Mononuclear cell (primary cell): ENCODE data around the gene FFAR1. TPM values are rescaled to one million over a fixed set of nuclear protein-coding genes. Genes with fewer than 3 reads are reported as not detected.
"Not testable (repeated sequence)": the region's sequence is repeated elsewhere in the genome, so short reads cannot be mapped to it uniquely, and the experiment has no call there.

ENCODE experiments used
- H3K27me3 ChIP-seq: 2 replicates; pipeline ENCODE4 v1.6.0; 2011; ENCODE audit warnings: low read length, control low read depth; ENCODE audit not compliant: insufficient read depth
- H3K4me1 ChIP-seq: 2 replicates; pipeline ENCODE4 v1.5.1; 2011; ENCODE audit warnings: mild to moderate bottlenecking, low read length, control low read depth; ENCODE audit not compliant: insufficient read depth
- H3K4me3 ChIP-seq: 2 replicates; pipeline ENCODE4 v1.5.1; 2011; ENCODE audit warnings: mild to moderate bottlenecking, low read length, moderate library complexity
- H3K9me3 ChIP-seq: 2 replicates; pipeline ENCODE4 v1.5.1; 2011; ENCODE audit warnings: low read depth, mild to moderate bottlenecking, control low read depth, low read length
- total RNA-seq: library from RNA; depleted of rRNA; stranded (reverse); fragments of >200 nt; gene quantifications from one replicate; pipeline ENCODE4 v1.2.3, GENCODE V29; 2012

The FFAR1 gene
- total RNA-seq, 1 donor, result 1.9 TPM

DNA sequence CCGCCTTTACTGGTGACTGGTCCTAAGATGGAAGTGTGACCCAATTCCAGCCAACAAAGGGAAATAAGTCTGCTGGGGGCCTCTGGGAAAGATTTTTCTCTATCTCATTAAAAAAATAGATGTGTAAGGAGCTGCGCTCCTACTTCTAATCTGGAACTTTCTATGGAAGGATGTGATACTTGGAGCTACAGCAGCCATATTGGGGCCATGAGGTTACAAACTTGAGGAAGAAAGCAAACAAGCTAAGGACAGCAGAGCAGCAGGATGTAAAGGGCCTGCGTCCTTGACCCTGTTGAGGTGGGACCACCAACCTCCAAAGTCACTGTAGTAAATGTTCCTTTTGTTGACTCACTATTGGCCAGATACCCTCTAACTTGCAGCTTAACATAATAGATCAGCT lies 30.7 kb downstream of the FFAR1 start:
- no peak overlapping the region for H3K4me3 ChIP-seq
- no peaks in the 10 kb centered on the region for H3K9me3 ChIP-seq
- H3K27me3 ChIP-seq, result no peaks in the 10 kb centered on the region
- no peaks in the 10 kb centered on the region for H3K4me1 ChIP-seq

DNA sequence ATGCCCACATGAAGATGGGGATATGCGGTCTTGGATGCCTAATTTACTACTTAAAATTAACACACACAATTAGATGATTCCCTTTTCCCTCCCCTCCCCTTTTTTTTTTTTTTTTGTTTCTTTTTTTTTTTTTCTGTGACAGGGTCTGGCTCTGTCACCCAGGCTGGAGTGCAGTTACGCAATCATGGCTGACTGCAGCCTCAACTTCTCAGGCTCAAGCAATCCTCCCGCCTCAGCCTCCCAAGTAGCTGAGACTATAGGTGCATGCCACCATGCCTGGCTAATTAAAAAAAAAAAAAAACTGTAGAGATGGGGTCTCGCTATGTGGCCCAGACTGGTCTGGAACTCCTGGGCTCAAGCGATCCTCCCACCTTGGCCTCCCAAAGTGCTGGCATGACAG lies 31.8 kb downstream of the FFAR1 start:
- H3K4me3 ChIP-seq, H3K4me1 ChIP-seq, H3K9me3 ChIP-seq, H3K27me3 ChIP-seq: not testable (repeated sequence)

DNA sequence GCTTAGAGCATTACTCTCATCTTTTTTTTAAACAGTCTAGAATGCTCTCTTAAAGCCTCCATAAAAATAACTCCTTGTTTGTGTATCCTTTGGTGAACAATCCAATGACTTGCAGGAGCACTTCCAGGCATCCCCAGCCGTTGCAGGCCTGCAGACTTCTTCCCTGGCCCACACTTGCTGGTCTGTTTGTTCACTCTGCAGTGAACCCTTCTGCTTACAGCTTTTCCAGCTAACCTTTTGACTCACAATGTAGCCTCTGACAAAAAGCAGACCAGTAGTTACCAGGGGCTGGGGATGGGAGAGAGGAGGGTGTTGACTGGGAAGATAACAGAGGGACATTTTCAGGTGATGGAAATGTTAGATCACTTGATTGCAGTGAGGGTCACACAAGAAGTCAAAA lies 32.3 kb downstream of the FFAR1 start:
- H3K27me3 ChIP-seq, result no peaks in the 10 kb centered on the region
- H3K4me3 ChIP-seq, result no peak overlapping the region
- H3K4me1 ChIP-seq, result no peaks in the 10 kb centered on the region
- H3K9me3 ChIP-seq, result no peaks in the 10 kb centered on the region

DNA sequence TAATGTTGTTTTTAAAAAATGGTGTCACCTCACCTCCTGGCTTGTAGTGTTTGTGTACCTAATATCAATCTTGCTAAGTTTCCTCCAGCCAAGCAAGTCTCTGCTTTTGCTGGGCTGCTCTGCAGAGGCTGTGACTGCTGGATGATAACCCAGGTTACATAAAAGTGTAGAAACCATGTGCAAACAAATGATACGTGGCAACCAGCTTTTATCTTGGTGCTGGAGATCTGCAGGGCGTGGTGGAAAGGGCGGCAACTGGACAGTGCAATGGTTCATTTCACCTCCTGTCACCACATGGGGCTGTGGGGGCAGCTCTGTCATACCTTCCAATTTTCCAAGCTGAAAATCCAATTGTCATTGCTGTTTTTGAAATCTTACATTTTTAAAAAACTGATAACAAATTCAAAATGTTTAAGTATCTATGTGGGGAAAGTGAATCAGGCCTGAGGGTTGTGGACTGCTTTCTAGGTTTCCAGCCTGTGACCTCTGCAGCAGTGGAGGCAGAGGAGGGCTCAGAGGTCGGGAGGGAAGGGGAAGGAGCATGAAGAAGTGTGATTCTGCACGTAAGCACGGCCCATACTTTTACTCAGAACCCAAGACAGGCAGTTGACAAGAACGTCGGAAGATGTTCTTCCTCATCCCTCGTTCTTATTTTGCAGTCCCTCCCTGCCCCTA lies 32.9 kb downstream of the FFAR1 start:
- Histone ChIP-seq H3K9me3 (no peaks in the 10 kb centered on the region), H3K4me3 (no peak overlapping the region), H3K4me1 (no peaks in the 10 kb centered on the region), H3K27me3 (no peaks in the 10 kb centered on the region)

DNA sequence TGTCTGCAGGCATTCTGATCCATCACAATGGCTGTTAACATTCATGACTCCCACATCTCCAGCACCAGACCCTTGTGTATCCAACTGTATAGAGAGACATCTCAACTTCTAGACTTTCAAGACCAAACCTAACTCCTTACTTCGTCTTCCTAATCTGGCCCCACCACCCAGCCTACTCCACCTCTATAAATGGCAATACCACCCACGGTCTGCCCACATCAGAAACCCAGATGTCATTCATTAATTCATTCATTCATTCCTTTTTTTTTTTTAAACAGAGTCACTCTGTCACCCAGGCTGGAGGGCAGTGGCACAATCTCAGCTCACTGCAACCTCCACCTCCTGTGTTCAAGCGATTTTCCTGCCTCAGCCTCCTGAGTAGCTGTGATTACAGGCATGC lies 33.6 kb downstream of the FFAR1 start:
- no peaks in the 10 kb centered on the region for H3K27me3 ChIP-seq
- H3K4me3 ChIP-seq, result no peak overlapping the region
- no peaks in the 10 kb centered on the region for H3K4me1 ChIP-seq
- no peaks in the 10 kb centered on the region for H3K9me3 ChIP-seq

DNA sequence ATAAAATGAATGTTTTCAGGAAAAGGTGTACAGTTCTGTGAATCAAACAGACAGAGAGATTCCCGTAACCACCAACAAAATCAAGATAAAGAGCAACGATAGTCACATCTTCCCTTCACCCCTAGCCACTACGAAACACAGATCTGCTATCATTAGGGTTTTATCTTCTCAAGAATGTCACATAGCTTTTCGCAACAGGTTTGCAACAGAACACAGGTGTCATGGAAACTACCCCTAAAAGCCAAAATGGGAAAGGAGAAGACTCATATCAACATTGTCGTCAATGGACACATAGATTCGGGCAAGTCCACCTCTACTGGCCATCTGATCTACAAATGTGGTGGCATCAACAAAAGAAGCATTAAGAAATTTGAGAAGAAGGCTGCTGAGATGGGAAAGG lies 34.2 kb downstream of the FFAR1 start:
- Histone ChIP-seq H3K27me3 (no peaks in the 10 kb centered on the region), H3K4me1 (no peaks in the 10 kb centered on the region), H3K9me3 (no peaks in the 10 kb centered on the region), H3K4me3 (no peak overlapping the region)

DNA sequence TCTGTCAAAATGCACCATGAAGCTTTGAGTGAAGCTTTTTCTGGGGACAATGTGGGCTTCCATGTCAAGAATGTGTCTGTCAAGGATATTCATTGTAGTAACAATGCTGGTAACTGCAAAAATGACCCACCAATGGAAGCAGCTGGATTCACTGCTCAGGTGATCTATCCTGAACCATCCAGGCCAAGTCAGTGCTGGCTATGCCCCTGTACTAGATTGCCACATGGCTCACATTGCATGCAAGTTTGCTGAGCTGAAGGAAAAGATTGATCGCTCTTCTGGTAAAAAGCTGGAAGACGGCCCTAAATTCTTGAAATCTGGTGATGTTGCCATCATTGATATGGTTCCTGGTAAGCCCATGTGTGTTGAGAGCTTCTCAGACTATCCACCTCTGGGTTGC lies 35.8 kb downstream of the FFAR1 start:
- Histone ChIP-seq H3K4me3 (no peak overlapping the region), H3K9me3 (no peaks in the 10 kb centered on the region), H3K4me1 (no peaks in the 10 kb centered on the region), H3K27me3 (no peaks in the 10 kb centered on the region)

DNA sequence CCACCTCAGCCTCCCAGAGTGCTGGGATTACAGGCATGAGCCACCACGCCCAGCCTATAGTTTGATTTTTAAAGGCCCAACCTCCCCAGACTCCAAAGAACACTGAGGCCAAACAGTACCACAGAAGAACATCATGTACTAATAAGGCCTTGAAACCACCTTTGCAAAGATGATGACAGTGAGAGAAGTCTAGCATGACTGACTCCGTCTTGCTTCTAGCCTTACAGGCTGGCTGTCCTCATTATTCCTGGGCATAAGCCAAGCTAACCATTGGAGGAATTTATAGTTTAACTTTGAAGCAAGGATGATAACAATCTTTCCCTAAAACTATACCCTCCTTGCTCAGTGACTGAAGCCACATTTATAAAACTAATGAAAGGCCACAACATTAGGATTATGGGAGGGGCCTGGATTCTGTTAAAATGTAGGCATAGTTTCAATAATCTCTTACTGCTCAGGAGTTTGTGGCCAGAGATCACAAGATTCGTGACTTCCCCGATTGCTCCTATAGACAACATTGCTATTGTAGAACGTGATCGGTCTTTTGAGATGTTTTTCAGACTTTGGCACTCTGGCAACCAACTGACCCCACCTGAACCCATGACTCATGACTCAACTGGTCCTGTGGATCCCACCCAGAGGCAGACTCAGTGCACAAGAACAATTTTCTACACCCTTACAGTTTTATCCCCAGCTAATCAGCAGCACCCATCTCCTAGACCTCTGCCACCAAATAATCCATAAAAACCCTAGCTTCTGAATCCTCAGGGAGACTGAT lies 40.8 kb downstream of the FFAR1 start:
- H3K4me1 ChIP-seq, result no peaks in the 10 kb centered on the region
- H3K4me3 ChIP-seq, result no peak overlapping the region
- no peaks in the 10 kb centered on the region for H3K27me3 ChIP-seq
- no peaks in the 10 kb centered on the region for H3K9me3 ChIP-seq

DNA sequence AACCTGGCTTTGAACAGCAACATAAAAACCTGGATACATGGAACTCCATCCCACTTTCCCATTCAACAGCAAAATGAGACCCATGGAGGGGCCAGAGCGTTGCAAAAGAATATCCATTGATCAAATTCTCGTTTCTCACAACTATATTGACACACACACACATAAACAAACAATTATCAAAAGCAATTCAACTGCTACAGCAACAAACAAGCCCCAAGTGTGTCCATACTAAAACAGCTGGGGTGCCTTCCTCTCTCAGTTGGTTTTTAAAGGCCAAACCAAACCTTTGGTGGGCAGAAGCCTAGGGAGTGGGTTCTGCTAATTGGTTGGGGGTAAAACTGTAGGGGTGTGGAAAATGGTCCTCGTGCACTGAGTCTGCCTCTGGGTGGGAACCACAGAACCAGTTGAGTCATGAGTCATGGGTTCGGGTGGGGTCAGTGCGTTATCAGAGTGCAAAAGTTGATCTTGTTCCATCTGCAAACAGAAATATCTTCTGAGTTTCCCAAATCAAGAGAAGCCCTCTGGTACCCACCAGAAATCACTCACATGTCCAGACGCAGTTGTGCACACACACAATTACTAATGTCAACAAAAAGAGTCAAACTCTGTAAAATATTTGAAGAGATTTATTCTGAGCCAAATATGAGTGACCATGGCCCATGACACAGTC lies 41.6 kb downstream of the FFAR1 start:
- Histone ChIP-seq H3K27me3 (no peaks in the 10 kb centered on the region), H3K9me3 (no peaks in the 10 kb centered on the region), H3K4me1 (no peaks in the 10 kb centered on the region), H3K4me3 (no peak overlapping the region)

DNA sequence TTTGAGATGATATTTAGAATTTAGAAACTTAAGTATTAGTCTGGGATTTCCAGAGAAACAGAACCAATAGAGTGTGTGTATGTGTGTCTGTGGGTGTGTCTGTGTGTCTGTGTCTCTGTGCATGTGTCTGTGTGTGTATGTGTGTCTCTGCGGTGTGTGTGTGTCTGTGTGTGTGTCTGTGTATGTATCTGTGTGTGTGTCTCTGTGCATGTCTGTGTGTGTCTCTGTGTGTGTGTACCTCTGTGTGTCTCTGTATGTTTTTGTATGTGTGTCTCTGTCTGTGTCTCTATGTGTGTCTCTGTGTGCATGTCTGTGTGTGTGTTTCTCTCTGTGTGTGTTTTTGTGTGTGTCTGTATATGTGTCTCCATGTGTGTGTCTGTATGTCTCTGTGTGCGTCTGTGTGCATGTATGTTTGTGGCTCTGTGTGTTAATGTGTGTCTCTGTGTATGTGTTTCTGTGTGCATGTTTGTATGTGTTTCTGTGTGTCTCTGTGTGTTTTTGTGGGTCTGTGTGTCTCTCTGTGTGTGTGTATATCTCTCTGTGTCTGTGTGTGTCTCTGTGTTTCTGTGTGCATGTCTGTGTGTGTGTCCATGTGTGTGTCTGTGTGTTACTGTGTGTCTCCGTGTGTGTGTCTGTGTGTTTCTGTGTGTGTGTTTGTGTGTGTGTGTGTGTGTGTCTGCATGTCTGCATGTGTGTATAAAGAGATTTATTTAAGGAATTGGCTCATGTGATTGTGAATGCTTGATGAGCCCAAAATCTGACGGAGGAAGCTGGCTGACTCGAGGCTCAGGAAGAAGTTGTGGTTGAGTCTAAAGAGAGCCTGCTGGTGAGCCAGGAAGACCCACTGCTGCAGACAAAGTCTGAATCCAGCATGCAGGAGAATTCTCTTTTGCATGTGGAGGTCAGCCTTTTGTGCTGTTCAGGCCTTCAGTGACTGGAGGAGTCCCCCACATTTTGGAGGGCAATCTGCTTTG lies 45.3 kb downstream of the FFAR1 start:
- Histone ChIP-seq H3K27me3 (no peaks in the 10 kb centered on the region), H3K9me3 (no peaks in the 10 kb centered on the region), H3K4me3 (no peak overlapping the region), H3K4me1 (peaks cover 5% of the 10 kb centered on the region)

DNA sequence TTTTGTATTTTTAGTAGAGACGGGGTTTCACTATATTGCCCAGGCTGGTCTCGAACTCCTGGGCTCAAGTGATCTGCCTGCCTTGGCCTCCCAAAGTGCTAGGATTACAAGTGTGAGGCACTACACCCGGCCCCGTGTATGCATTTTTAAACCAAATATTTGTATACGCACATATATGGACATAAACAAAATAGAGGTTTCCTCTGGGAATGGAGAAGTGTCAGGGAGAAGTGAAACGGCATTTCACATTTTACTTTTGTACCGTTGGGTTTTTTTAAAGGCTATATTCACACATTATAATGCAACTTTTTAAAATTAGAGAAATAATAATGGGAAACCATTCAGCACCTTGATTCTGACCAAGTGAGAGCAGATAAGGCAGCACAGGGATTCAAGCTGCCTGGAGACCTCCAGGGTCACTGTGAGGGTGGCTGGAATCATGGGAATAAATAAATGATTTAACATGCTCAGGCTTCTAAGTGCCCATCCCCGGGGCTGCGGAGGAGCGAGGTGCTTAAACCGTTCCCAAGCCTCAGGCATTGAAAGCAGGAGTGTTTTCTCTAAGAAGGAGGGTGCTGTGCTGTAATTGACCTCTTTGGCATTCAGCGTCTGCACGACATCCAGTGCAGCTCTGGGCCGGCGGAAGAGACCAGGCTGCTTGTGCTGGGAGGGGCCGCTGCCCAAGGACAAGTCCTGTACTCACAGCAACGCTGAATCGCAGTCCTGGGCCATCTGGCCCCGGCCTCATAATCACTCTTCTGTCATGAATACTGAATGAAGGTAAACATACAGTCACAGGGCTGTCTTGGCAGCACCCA lies 47.9 kb downstream of the FFAR1 start:
- H3K4me3 ChIP-seq, result no peak overlapping the region
- no peaks in the 10 kb centered on the region for H3K9me3 ChIP-seq
- peaks cover 5% of the 10 kb centered on the region for H3K4me1 ChIP-seq
- no peaks in the 10 kb centered on the region for H3K27me3 ChIP-seq

DNA sequence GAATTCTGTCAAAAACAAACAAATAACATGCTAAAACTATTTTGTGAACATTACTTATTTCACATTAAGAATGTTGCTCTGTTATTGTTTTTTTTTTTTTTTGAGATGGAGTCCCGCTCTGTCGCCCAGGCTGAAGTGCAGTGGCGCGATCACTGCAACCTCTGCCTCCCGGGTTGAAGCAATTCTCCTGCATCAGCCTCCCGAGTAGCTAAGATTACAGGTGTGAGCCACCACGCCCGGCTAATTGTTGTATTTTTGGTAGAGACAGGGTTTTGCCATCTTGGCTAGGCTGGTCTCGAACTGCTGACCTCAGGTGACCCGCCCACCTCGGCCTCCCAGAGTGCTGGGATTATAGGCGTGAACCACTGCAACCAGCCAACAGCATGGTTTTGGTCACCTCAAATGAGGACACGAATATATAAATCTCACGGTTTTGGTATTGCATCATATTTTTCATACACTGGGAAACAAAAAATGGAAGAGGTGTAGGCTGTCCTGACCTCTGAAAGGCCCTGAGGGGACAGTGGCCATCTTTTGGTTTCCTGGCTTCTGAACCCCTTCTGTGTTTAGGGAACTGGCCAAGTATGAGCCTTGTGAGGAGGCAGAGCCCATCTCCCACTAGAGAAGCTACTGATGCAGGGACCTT lies 48.7 kb downstream of the FFAR1 start:
- H3K4me1 ChIP-seq, result peaks cover 5% of the 10 kb centered on the region

DNA sequence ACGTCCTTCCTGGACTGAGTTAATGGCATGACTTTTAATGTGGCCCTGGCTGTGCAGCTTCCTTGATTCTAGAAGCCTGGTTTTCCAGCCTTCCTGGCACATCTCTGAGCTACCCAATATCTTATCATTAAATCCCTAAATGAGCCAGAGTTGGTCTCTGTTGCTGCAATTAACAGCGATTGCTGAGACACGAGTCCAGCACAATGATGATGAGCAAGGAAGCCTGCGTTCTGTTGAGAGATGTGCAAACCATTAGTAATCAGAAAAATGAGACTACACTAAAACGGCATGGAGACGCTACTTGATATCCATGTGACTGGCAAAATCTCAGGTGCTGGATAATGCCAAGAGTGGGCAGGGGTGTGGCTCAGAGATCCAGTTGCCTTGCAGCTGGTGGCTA lies 49.4 kb downstream of the FFAR1 start:
- Histone ChIP-seq H3K27me3 (no peaks in the 10 kb centered on the region), H3K4me1 (peaks cover 5% of the 10 kb centered on the region), H3K4me3 (no peak overlapping the region), H3K9me3 (no peaks in the 10 kb centered on the region)

More for the DNA sequence above, 48.7 kb downstream of the FFAR1 start:
- Histone ChIP-seq H3K9me3 (no peaks in the 10 kb centered on the region), H3K27me3 (no peaks in the 10 kb centered on the region), H3K4me3 (no peak overlapping the region)
